DMS79 treated with DMSO at 0.1 percent for 48 hours (cell line): ENCODE data around the gene FCN1.

Experiments used
- DNase-seq: peaks from one replicate; lab custom pipeline; 2025; lab: John Stamatoyannopoulos, UW

FCN1 gene

GRCh38 chr9:134891053-134891452 lies 26.7 kb downstream of the FCN1 start:
- DNase-seq = no peak

- DNase-seq = no peak
Measured at GRCh38 chr9:134890155-134890495, 27.6 kb downstream of the FCN1 start.

- no peak for DNase-seq
Measured at GRCh38 chr9:134889386-134890154, 28.1 kb downstream of the FCN1 start.

- DNase-seq = no peak
Measured at GRCh38 chr9:134888603-134889190, 29.0 kb downstream of the FCN1 start.

GRCh38 chr9:134887686-134888602 lies 29.8 kb downstream of the FCN1 start:
- DNase-seq = no peak

- no peak for DNase-seq
Measured at GRCh38 chr9:134887219-134887618, 30.5 kb downstream of the FCN1 start.

- no peak for DNase-seq
Measured at GRCh38 chr9:134886413-134886913, 31.2 kb downstream of the FCN1 start.

GRCh38 chr9:134885679-134886412 lies 31.9 kb downstream of the FCN1 start:
- no peak for DNase-seq

GRCh38 chr9:134885001-134885678 lies 32.6 kb downstream of the FCN1 start:
- no peak for DNase-seq

- no peak for DNase-seq
Measured at GRCh38 chr9:134884492-134884891, 33.2 kb downstream of the FCN1 start.

- no peak for DNase-seq
Measured at GRCh38 chr9:134883040-134883782, 34.5 kb downstream of the FCN1 start.

GRCh38 chr9:134882204-134882785 lies 35.4 kb downstream of the FCN1 start:
- no peak for DNase-seq

GRCh38 chr9:134881313-134881670 lies 36.4 kb downstream of the FCN1 start:
- no peak for DNase-seq

GRCh38 chr9:134880484-134881312 lies 37.0 kb downstream of the FCN1 start, which contains the start of gene FCN2:
TSS of gene FCN2 (plus strand) at chr9:134880810. CDS start at chr9:134880822, 12 bp downstream.
- DNase-seq = no peak

GRCh38 chr9:134879664-134880483 lies 37.8 kb downstream of the FCN1 start:
- no peak for DNase-seq

- no peak for DNase-seq
Measured at GRCh38 chr9:134877541-134877940, 40.2 kb downstream of the FCN1 start.

GRCh38 chr9:134875371-134875770 lies 42.3 kb downstream of the FCN1 start:
- DNase-seq = no peak

- no peak for DNase-seq
Measured at GRCh38 chr9:134872482-134873231, 45.1 kb downstream of the FCN1 start.
